Brain microvascular endothelial cell (primary cell): ENCODE measurements around the gene HOXB4.
A peak's percentile ranks its signal among the peaks of the same experiment; 100 is the strongest.

Experiments used
- DNase-seq: peaks from one replicate; pipeline ENCODE4 v3.0.0-alpha.2; 2020
- H3K27ac ChIP-seq: fragments of 250-450 bp; sonication (Bioruptor Pico); 2 replicates; pipeline ENCODE4 v1.5.1; 2020; ENCODE audit warnings: mild to moderate bottlenecking, moderate library complexity
- H3K27me3 ChIP-seq: fragments of 250-450 bp; sonication (Bioruptor Pico); replicated peaks from 2 replicates; pipeline ENCODE4 v1.5.1; 2020; ENCODE audit warnings: mild to moderate bottlenecking
- H3K36me3 ChIP-seq: fragments of 250-450 bp; sonication (Bioruptor Pico); replicated peaks from 2 replicates; pipeline ENCODE4 v1.5.1; 2020; ENCODE audit warnings: mild to moderate bottlenecking
- H3K4me3 ChIP-seq: 2 replicates; pipeline ENCODE4 v1.5.1; 2011; ENCODE audit warnings: low read depth, mild to moderate bottlenecking, control low read depth, low read length, moderate library complexity
- in situ Hi-C: cut with HindIII; loops from 2 replicates; pipeline ENCODE4 v1.10.0; 2017; ENCODE audit warnings: low sequenced_read_pairs, low pct_ligation_motif_present
- TF ChIP-seq, protein P1 (sequence below): IDR thresholded peaks from 2 replicates; pipeline ENCODE4 v1.5.1; 2011; ENCODE audit warnings: low read depth, mild to moderate bottlenecking, moderate library complexity, low read length, control low read depth, inconsistent platforms; ENCODE audit errors: missing control alignments

Gene HOXB4

DNA sequence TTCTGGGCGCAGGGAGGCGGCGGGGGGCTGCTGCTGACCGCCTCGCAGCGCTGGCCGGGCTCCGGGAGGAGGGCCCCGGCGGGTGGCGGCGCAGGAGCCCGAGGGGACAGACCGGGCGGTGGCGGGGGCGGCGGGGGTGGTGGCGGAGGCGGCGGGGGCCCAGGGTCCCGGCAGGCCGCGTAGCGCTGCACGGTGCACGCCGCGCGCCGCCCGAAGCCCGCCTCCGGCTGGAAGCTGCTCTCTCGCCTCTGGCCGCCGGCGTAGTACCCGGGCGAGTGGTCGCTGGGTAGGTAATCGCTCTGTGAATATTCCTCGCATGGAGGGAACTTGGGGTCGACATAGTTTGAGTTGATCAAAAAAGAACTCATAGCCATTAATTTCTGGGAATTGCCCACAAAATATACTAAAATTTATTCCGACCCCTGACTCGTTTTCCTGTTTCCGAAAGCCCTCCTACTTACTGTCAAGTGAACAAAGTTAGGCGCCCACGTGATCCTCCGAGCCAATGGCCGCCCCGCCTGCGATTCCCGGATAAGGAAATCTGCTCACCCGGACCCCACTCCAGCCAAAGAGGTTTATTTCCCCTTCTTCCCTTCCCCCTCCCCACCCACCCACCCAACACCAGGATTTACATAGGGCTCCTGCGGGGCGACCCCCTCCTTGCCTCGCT, at the start of gene HOXB4:
TSS of gene HOXB4 (minus strand) at position 405 of the 670 bp plus-strand sequence. CDS start at position 374, 31 bp downstream.
- Histone ChIP-seq H3K27me3 (peaks cover 92% of the 10 kb centered on the region), H3K4me3 (peak within 1 kb of the TSS; percentile 54), H3K36me3 (no peaks in the 10 kb centered on the region), H3K27ac (no peak within 1 kb of the TSS)
- TF ChIP-seq, protein P1, sequence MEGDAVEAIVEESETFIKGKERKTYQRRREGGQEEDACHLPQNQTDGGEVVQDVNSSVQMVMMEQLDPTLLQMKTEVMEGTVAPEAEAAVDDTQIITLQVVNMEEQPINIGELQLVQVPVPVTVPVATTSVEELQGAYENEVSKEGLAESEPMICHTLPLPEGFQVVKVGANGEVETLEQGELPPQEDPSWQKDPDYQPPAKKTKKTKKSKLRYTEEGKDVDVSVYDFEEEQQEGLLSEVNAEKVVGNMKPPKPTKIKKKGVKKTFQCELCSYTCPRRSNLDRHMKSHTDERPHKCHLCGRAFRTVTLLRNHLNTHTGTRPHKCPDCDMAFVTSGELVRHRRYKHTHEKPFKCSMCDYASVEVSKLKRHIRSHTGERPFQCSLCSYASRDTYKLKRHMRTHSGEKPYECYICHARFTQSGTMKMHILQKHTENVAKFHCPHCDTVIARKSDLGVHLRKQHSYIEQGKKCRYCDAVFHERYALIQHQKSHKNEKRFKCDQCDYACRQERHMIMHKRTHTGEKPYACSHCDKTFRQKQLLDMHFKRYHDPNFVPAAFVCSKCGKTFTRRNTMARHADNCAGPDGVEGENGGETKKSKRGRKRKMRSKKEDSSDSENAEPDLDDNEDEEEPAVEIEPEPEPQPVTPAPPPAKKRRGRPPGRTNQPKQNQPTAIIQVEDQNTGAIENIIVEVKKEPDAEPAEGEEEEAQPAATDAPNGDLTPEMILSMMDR = no peak
- no peak for DNase-seq
- in situ Hi-C loops = no loop called here

DNA sequence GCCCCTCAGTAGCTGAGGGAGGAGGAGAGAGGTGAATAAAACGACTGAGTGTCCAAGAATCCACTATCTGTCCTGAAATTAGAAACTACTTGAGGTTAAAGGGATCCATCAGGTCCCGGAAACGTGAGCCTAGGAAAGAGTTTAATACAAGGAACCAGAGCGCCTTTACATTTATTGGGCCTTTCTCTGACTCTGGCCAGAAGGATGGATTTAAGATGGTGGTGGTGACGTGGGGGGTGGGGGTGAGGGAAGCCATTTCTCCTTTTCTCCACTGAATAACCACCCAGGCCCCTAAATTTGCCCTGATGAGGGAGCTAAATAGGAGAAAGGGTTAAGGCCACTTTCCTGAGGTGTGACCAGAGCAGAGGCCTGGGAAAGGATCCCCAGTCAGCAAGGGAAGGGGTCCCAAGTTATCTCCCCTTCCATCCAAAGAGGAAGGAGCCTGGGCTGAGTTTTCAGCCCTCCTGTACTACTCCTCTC, 49.0 kb upstream of the HOXB4 start:
- TF ChIP-seq, protein P1 = no peak
- H3K27me3 ChIP-seq = peaks cover 98% of the 10 kb centered on the region
- DNase-seq = no peak
- in situ Hi-C loops = no loop called here
- no peak overlapping the region for H3K4me3 ChIP-seq
- H3K27ac ChIP-seq = no peak overlapping the region
- H3K36me3 ChIP-seq = no peaks in the 10 kb centered on the region

DNA sequence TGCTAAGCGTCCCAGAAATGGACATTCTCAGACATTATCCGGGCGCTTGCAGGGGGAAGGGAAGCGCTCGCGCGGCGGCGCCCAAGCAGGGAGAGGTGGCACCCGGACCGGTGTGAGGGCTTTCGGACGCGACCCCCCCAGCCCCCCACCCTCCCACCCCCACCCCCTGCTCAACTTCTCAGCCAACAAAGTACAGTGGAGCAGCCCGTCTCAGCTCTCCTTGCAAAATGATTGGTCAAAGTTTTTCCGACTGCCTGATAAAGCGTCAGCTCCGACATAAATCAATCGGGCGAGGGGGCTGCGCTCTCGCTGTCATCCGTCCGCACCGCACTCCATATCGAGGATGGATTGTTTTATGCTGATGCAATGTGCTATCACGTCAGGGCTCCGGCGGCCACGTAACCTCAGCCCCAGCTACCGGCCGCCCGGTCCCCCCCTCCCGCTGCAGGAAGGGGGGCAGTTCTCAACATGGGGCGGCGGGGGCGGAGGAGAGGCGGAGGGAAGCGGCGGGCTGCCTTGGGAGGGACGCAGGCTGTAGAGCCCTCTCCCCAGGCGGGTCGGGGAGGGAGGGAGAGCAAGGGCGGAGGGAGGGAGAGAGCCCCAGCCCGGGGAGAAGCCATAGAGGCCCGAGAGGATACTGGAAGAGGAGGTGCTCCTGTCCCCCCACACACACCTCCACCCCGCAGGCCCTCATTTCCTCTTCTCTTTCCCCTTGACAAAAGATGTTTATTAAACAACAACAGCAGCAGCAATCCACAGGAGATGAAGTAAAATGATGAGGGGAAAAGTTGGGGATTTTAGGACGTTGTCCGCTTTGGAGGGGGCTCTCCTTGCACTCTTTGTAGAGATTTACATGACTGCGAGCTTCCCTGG, 48.3 kb upstream of the HOXB4 start, which contains the start of gene HOXB9:
TSS of gene HOXB9 (minus strand) at position 114 of the 873 bp plus-strand sequence. CDS start at position 25, 89 bp downstream.
- DNase-seq = no peak
- no peaks in the 10 kb centered on the region for H3K36me3 ChIP-seq
- H3K27ac ChIP-seq = no peak within 1 kb of the TSS
- in situ Hi-C loops = no loop called here
- no peak within 1 kb of the TSS for H3K4me3 ChIP-seq
- TF ChIP-seq, protein P1 = no peak
- peaks cover 98% of the 10 kb centered on the region for H3K27me3 ChIP-seq

DNA sequence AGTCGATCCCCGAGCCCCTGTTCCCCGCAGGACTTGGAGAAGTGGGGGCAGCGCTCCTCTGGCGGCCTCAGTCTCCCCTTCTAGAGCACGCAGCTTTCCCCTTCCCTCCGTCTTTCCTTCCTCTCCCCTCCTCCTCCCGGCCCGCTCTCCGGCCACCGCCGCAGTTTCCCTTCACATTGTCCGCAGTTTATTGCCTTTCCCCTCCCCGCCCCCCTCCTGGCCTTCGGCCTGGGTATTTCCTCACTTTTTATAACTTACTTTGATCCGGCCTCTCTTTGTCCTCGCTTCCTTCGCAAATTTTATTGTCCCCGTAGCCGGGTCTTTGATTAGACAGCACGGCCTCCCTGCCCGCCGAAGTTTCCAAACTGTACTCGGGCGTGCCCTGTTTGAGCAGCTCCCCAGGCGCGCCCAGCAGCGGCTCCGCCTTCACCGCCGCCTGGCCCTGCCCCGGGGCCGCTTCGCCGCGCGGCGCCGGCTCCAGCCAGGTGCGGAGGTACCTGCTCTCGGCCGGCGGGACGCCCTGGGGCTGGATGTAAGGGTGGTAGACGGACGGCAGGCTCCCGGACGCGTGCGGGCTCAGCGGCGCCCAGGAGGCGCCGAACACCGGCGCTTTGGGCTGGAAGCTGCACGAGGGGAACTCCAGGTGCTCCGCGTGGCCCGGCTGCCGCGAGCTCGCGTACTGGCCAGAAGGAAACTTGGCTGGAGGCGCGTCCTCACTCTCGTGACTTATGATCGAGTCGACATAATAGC, 47.5 kb upstream of the HOXB4 start:
- TF ChIP-seq, protein P1 = no peak
- no peak overlapping the region for H3K27ac ChIP-seq
- no peaks in the 10 kb centered on the region for H3K36me3 ChIP-seq
- no peak for DNase-seq
- H3K4me3 ChIP-seq = no peak overlapping the region
- peaks cover 98% of the 10 kb centered on the region for H3K27me3 ChIP-seq
- in situ Hi-C loops = no loop called here

DNA sequence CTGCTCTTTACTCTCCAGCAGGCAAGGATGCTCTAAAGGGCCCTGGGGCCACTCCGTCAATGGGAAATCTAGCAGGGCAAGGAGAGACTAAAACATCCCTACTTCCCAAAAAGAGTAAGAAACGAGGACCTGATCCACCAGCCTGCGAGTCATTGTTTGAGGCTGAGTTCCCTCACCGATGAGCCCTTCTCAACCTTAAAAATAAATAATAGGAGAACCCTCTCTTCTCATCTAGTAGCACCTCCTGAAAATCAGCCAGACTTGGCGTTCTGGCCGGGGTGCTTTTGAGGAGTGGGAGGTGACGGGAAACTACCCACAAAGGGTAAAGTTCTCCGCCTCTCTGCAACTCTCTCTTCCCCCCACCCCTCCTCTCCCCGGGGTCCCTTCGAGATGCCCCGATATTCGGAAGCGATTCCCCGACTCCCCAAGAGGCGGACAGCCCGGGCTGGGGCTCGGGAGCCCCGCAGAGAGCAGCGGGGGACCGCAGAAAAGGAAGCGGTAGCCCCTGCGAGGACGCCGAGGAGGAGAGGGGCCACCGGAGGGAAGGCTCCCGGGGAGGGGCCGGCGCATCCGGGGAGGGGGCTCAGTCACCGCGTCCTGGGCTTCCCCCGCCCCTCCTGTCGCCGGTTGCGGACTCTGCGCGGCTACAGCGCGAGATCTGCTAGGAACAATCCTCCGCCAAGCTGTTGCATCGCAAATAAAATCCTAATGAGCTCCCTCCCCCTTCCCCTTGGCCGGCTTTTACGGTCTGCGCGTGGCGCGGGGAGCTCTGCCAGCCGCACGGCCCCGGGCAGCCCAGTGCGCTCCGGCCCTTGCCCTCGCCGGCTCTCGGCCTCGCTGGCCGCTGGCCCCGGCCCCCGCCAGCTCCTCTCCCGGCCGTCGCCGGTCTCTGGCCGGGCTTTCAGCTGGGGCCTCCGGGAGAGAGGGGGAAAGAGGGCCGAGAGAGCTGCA, 46.7 kb upstream of the HOXB4 start:
- TF ChIP-seq, protein P1 = no peak
- Histone ChIP-seq H3K36me3 (no peaks in the 10 kb centered on the region), H3K27me3 (peaks cover 98% of the 10 kb centered on the region), H3K4me3 (no peak overlapping the region), H3K27ac (no peak overlapping the region)
- no peak for DNase-seq
- in situ Hi-C loops = no loop called here
